OCI-LY7 (cell line): ENCODE measurements around the gene FMNL3. TPM values are rescaled to one million over a fixed set of nuclear protein-coding genes. Genes with fewer than 3 reads are reported as not detected.
"Not testable (repeated sequence)": the region's sequence is repeated elsewhere in the genome, so short reads cannot be mapped to it uniquely, and the experiment has no call there.

Source experiments
- BruUV-seq: library from RNA; stranded (reverse); fragments of 400-500 nt; replicated peaks from 2 replicates; lab custom pipeline; 2021; lab: Mats Ljungman, UMichigan
- CTCF ChIA-PET: fragments of 300-600 bp; sonication (Branson Sonifier 250); formaldehyde crosslinking; loops from one replicate; lab custom pipeline; 2022; ENCODE audit warnings: antibody characterized with exemption; ENCODE audit not compliant: unreplicated experiment; lab: Charles Lee
- POLR2A ChIA-PET: fragments of 300-600 bp; sonication (Branson Sonifier 250); formaldehyde crosslinking; loops from one replicate; lab custom pipeline; 2022; ENCODE audit warnings: antibody characterized with exemption; lab: Charles Lee
- DNase-seq: peaks from one replicate; pipeline ENCODE4 v3.0.0-alpha.2; 2015; ENCODE audit warnings: low spot score
- H2AFZ ChIP-seq: fragments of 200-600 bp; sonication (generic), shearing (Covaris generic); 2 replicates; pipeline ENCODE4 v1.6.1; 2014; ENCODE audit warnings: mild to moderate bottlenecking, antibody characterized with exemption, low read length, moderate library complexity
- H3K27ac ChIP-seq: fragments of 200-600 bp; sonication (generic); 2 replicates; pipeline ENCODE4 v1.5.1; 2014; ENCODE audit warnings: mixed run types, low read depth, mild to moderate bottlenecking, moderate library complexity, low read length, inconsistent platforms; ENCODE audit not compliant: poor library complexity, severe bottlenecking
- H3K36me3 ChIP-seq: fragments of 200-600 bp; sonication (generic); 2 replicates; pipeline ENCODE4 v1.6.1; 2014; ENCODE audit warnings: mild to moderate bottlenecking, antibody characterized with exemption, low read length, moderate library complexity, mixed read lengths; ENCODE audit not compliant: insufficient read depth
- H3K4me1 ChIP-seq: fragments of 200-600 bp; sonication (generic); 2 replicates; pipeline ENCODE4 v1.5.1; 2014; ENCODE audit warnings: mild to moderate bottlenecking, low read length; ENCODE audit not compliant: insufficient read depth, poor library complexity, severe bottlenecking
- H3K4me2 ChIP-seq: fragments of 200-600 bp; sonication (generic); 2 replicates; pipeline ENCODE4 v1.6.1; 2014; ENCODE audit warnings: mild to moderate bottlenecking, low read length
- H3K4me3 ChIP-seq: fragments of 200-600 bp; sonication (generic); 2 replicates; pipeline ENCODE4 v1.5.1; 2014; ENCODE audit warnings: mild to moderate bottlenecking, low read depth, low read length; ENCODE audit not compliant: poor library complexity, severe bottlenecking
- H3K79me2 ChIP-seq: fragments of 200-600 bp; sonication (generic); 2 replicates; pipeline ENCODE4 v1.6.1; 2016; ENCODE audit warnings: low read depth, mild to moderate bottlenecking, low read length, moderate library complexity, mixed read lengths; ENCODE audit not compliant: insufficient read depth
- H3K9me2 ChIP-seq: fragments of 200-600 bp; sonication (generic); 2 replicates; pipeline ENCODE4 v1.6.1; 2016; ENCODE audit warnings: mild to moderate bottlenecking, low read length, mixed read lengths; ENCODE audit not compliant: insufficient read depth
- H3K9me3 ChIP-seq: fragments of 200-600 bp; sonication (generic); 2 replicates; pipeline ENCODE4 v1.6.1; 2014; ENCODE audit warnings: mild to moderate bottlenecking, mixed run types, low read length, mixed read lengths
- H4K20me1 ChIP-seq: fragments of 200-600 bp; sonication (generic); 2 replicates; pipeline ENCODE4 v1.6.1; 2014; ENCODE audit warnings: mild to moderate bottlenecking, antibody characterized with exemption, low read length, moderate library complexity, mixed read lengths; ENCODE audit not compliant: insufficient read depth
- CTCF ChIP-seq: fragments of 200-600 bp; sonication (generic); conservative IDR thresholded peaks from 2 replicates; pipeline ENCODE4 v1.5.1; 2014; ENCODE audit warnings: mild to moderate bottlenecking, antibody characterized with exemption, low read length, moderate library complexity, mixed read lengths
- EZH2phosphoT487 ChIP-seq: fragments of 200-600 bp; sonication (generic); IDR thresholded peaks from 2 replicates; pipeline ENCODE4 v1.6.1; 2018; ENCODE audit warnings: low read depth, borderline replicate concordance, mild to moderate bottlenecking, mixed run types, antibody characterized with exemption, low read length, moderate library complexity, mixed read lengths
- intact Hi-C: fragments of 100-400 bp; cut with micrococcal nuclease; formaldehyde crosslinking; loops from one replicate; pipeline ENCODE4 v1.10.0; 2022; ENCODE audit not compliant: unreplicated experiment
- total RNA-seq, 2 experiments: library from RNA; depleted of rRNA in 1 of 2; stranded (reverse); fragments of >200 nt in 1 of 2; shearing (Covaris generic) in 1 of 2; gene quantifications; 2 replicates each; pipeline ENCODE4 v1.2.3, GENCODE V29; 2014 to 2022

Gene FMNL3
- total RNA-seq, 2 experiments from 2014 or later: 13.8 to 28.7 TPM

GRCh38 chr12:49720214-49720613, 13.0 kb upstream of the FMNL3 start:
- intact Hi-C loops: no loop called here
- Histone ChIP-seq H3K36me3 (no peaks in the 10 kb centered on the region), H4K20me1 (no peaks in the 10 kb centered on the region), H3K27ac (no peak overlapping the region), H2AFZ (no peak overlapping the region), H3K9me2 (no peaks in the 10 kb centered on the region), H3K4me1 (peaks cover 13% of the 10 kb centered on the region), H3K4me2 (no peak overlapping the region), H3K4me3 (no peak overlapping the region), H3K79me2 (no peaks in the 10 kb centered on the region), H3K9me3 (no peaks in the 10 kb centered on the region)
- no TSS peak for BruUV-seq
- ChIA-PET POLR2A (no interaction called here), CTCF (no interaction called here)
- peak; percentile 15 for DNase-seq
- peak; percentile 46 for TF ChIP-seq CTCF
- no peak for TF ChIP-seq EZH2phosphoT487

GRCh38 chr12:49717800-49718199, 10.6 kb upstream of the FMNL3 start:
- intact Hi-C loops, H3K4me3 ChIP-seq, CTCF ChIA-PET, H3K79me2 ChIP-seq, H3K36me3 ChIP-seq, DNase-seq, H3K27ac ChIP-seq, H4K20me1 ChIP-seq, H3K4me2 ChIP-seq, H3K9me3 ChIP-seq, H2AFZ ChIP-seq, H3K9me2 ChIP-seq, BruUV-seq: not testable (repeated sequence)
- H3K4me1 ChIP-seq: peaks cover 13% of the 10 kb centered on the region
- POLR2A ChIA-PET: interaction anchor here (0.6 to 1.5 kb wide), 6 partner anchors 30 to 327 kb away, joined by 3 to 5 read pairs (median 3); no protein-coding TSS in a partner anchor

- TF ChIP-seq CTCF: no peak
- no peak for TF ChIP-seq EZH2phosphoT487
- H3K79me2 ChIP-seq: no peaks in the 10 kb centered on the region
- H3K9me2 ChIP-seq: no peaks in the 10 kb centered on the region
- no peaks in the 10 kb centered on the region for H3K9me3 ChIP-seq
- DNase-seq: no peak
- CTCF ChIA-PET: interaction anchor here (0.6 kb wide), 1 partner anchor 45 kb away, joined by 3 read pairs; no protein-coding TSS in a partner anchor
- no TSS peak for BruUV-seq
- H3K36me3 ChIP-seq: no peaks in the 10 kb centered on the region
- intact Hi-C loops: no loop called here
- no peak overlapping the region for H3K27ac ChIP-seq
- POLR2A ChIA-PET: interaction anchor here (0.6 to 2.1 kb wide), 10 partner anchors 10 to 94 kb away, joined by 3 to 7 read pairs (median 4); partner anchors contain the start of gene TMBIM6
- H3K4me3 ChIP-seq: no peak overlapping the region
- H4K20me1 ChIP-seq: no peaks in the 10 kb centered on the region
- no peak overlapping the region for H2AFZ ChIP-seq
- peak overlapping the region; percentile 16; the same call in 1 of the 2 replicates for H3K4me2 ChIP-seq
- peaks cover 13% of the 10 kb centered on the region for H3K4me1 ChIP-seq
Observed at GRCh38 chr12:49716553-49716952, 9.3 kb upstream of the FMNL3 start.

GRCh38 chr12:49713952-49714351, 6.7 kb upstream of the FMNL3 start:
- H2AFZ ChIP-seq, BruUV-seq, intact Hi-C loops, H4K20me1 ChIP-seq, H3K27ac ChIP-seq, H3K9me2 ChIP-seq, H3K4me3 ChIP-seq, H3K36me3 ChIP-seq, H3K79me2 ChIP-seq, H3K9me3 ChIP-seq, H3K4me2 ChIP-seq, DNase-seq: not testable (repeated sequence)
- H3K4me1 ChIP-seq: peaks cover 13% of the 10 kb centered on the region
- CTCF ChIA-PET: interaction anchor here (1.1 kb wide), 1 partner anchor 28 kb away, joined by 4 read pairs; the partner anchor contains the start of gene TMBIM6
- POLR2A ChIA-PET: interaction anchor here (0.7 kb wide), 1 partner anchor 279 kb away, joined by 3 read pairs; no protein-coding TSS in a partner anchor
